Thyroid gland (tissue), 4 donors: ENCODE measurements around the gene RPTOR.

Experiments
- POLR2A ChIP-seq, 2 donors: fragments of 450-650 bp; IDR thresholded peaks; one replicate each; pipeline ENCODE4 v1.6.1; 2017; ENCODE audit warnings: antibody characterized with exemption in 2 of 2, mild to moderate bottlenecking in 2 of 2, moderate library complexity in 1 of 2
- TF ChIP-seq, protein P1 (sequence below), 6 experiments: fragments of 200-600 bp in 3 of 6; fragments of 450-650 bp in 3 of 6; sonication (generic) in 3 of 6; IDR thresholded peaks; one replicate each; pipeline ENCODE4 v1.5.1; 2016 to 2019; ENCODE audit warnings: antibody characterized with exemption in 6 of 6, mild to moderate bottlenecking in 2 of 6, inconsistent platforms in 1 of 6, moderate library complexity in 1 of 6

DNA sequence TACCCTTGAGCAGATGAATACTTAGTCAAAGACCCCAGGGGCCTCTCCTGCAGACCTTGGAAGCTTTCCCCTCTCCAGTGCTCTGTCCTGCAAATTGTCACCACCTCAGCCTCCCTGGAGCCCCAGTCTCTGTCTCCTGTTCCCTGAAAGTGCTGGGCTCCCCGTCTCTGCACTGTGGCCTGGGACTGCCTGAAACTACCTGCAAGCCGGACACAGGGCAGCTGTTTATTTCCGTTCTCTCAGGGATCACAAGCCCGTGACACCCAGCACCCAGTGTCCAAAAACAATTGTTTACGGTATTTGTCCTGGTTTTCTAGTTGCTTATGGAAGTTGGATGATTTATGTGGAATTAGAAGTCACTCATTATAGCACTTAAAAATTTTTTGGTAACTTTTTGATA is 365.4 kb downstream of the RPTOR start:
- no peak for TF ChIP-seq POLR2A (IDR thresholded peaks at IDR 0.05)
- TF ChIP-seq, protein P1, sequence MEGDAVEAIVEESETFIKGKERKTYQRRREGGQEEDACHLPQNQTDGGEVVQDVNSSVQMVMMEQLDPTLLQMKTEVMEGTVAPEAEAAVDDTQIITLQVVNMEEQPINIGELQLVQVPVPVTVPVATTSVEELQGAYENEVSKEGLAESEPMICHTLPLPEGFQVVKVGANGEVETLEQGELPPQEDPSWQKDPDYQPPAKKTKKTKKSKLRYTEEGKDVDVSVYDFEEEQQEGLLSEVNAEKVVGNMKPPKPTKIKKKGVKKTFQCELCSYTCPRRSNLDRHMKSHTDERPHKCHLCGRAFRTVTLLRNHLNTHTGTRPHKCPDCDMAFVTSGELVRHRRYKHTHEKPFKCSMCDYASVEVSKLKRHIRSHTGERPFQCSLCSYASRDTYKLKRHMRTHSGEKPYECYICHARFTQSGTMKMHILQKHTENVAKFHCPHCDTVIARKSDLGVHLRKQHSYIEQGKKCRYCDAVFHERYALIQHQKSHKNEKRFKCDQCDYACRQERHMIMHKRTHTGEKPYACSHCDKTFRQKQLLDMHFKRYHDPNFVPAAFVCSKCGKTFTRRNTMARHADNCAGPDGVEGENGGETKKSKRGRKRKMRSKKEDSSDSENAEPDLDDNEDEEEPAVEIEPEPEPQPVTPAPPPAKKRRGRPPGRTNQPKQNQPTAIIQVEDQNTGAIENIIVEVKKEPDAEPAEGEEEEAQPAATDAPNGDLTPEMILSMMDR (IDR thresholded peaks at IDR 0.05) = no peak
